IPS-20b (cell line): ENCODE results near the gene AK9.

ENCODE experiments used
- H3K27ac ChIP-seq: one replicate; pipeline ENCODE4 v1.5.1; 2013; ENCODE audit warnings: low read length
- H3K27me3 ChIP-seq: 2 replicates; pipeline ENCODE4 v1.6.1; 2013; ENCODE audit warnings: mild to moderate bottlenecking, low read length, inconsistent platforms; ENCODE audit not compliant: insufficient read depth
- H3K36me3 ChIP-seq: 2 replicates; pipeline ENCODE4 v1.6.1; 2013; ENCODE audit warnings: low read depth, mild to moderate bottlenecking, inconsistent platforms, low read length, moderate library complexity; ENCODE audit not compliant: insufficient read depth
- H3K4me1 ChIP-seq: 2 replicates; pipeline ENCODE4 v1.6.1; 2013; ENCODE audit warnings: mild to moderate bottlenecking, control low read depth, inconsistent platforms, low read length, moderate library complexity; ENCODE audit not compliant: insufficient read depth
- H3K4me3 ChIP-seq: 2 replicates; pipeline ENCODE4 v1.5.1; 2013; ENCODE audit warnings: mild to moderate bottlenecking, low read length, inconsistent platforms
- H3K9ac ChIP-seq: 2 replicates; pipeline ENCODE4 v1.6.1; 2013; ENCODE audit warnings: low read depth, mild to moderate bottlenecking, inconsistent platforms, low read length, moderate library complexity
- H3K9me3 ChIP-seq: 2 replicates; pipeline ENCODE4 v1.6.1; 2013; ENCODE audit warnings: mild to moderate bottlenecking, low read depth, low read length, inconsistent platforms; ENCODE audit not compliant: insufficient read depth

AK9 gene

GRCh38 chr6:109447087-109447486 lies 243.9 kb downstream of the AK9 start:
- peaks cover 58% of the 10 kb centered on the region for H3K36me3 ChIP-seq

GRCh38 chr6:109446541-109446940 lies 244.5 kb downstream of the AK9 start:
- Histone ChIP-seq H3K27me3 (no peaks in the 10 kb centered on the region), H3K36me3 (peaks cover 53% of the 10 kb centered on the region), H3K9me3 (no peaks in the 10 kb centered on the region), H3K4me3 (no peak overlapping the region), H3K27ac (no peak overlapping the region), H3K9ac (no peak overlapping the region), H3K4me1 (peaks cover 6% of the 10 kb centered on the region)

More at GRCh38 chr6:109447087-109447486, 243.9 kb downstream of the AK9 start:
- Histone ChIP-seq H3K27ac (no peak overlapping the region), H3K4me3 (no peak overlapping the region), H3K9me3 (no peaks in the 10 kb centered on the region), H3K27me3 (no peaks in the 10 kb centered on the region), H3K9ac (no peak overlapping the region), H3K4me1 (peaks cover under 1% of the 10 kb centered on the region; the same call in 1 of the 2 replicates)

DNA sequence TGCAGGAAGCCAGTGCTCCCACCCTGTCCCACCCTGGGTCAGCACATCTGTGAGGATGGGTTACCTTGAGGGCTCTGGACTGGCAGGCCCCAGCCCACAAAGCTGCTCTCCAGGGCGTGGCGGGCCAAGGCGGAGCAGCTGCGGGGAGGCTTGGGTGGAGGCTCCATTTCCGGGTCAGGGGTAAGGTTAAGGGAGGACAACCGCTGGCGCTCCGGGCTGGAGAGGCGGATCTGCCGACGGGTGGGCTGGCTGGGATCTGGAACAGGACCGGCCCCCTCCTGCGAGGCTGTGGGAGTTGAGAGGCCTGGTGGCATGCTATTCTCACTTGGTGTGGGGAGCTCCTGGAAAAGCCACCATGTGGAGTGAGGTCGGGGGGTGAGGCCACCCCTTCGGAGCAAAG lies 244.9 kb downstream of the AK9 start:
- peaks cover 7% of the 10 kb centered on the region for H3K4me1 ChIP-seq
- no peaks in the 10 kb centered on the region for H3K27me3 ChIP-seq
- H3K9ac ChIP-seq: no peak overlapping the region
- H3K27ac ChIP-seq: no peak overlapping the region
- H3K4me3 ChIP-seq: no peak overlapping the region
- H3K9me3 ChIP-seq: no peaks in the 10 kb centered on the region
- peaks cover 51% of the 10 kb centered on the region for H3K36me3 ChIP-seq

GRCh38 chr6:109445382-109445781 lies 245.6 kb downstream of the AK9 start:
- Histone ChIP-seq H3K36me3 (peaks cover 45% of the 10 kb centered on the region), H3K27me3 (no peaks in the 10 kb centered on the region), H3K9ac (no peak overlapping the region), H3K27ac (no peak overlapping the region), H3K4me3 (no peak overlapping the region), H3K9me3 (no peaks in the 10 kb centered on the region), H3K4me1 (peaks cover 7% of the 10 kb centered on the region)

DNA sequence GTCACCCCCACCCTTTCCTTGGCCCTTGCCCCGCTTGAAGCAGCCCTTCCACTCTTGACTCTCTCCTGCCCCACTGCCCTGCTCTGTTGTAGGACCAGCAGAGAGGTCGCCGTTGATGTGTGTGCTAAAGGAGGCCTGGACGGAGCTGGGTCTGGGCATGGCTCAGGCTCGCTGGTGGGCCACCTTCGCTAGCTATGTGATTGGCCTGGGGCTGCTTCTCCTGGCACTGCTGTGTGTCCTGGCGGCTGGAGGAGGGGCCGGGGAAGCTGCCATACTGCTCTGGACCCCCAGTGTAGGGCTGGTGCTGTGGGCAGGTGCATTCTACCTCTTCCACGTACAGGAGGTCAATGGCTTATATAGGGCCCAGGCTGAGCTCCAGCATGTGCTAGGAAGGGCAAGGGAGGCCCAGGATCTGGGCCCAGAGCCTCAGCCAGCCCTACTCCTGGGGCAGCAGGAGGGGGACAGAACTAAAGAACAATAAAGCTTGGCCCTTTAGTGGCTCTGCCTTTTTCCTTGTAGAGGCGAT lies 247.5 kb downstream of the AK9 start:
- peaks cover 44% of the 10 kb centered on the region for H3K36me3 ChIP-seq
- peaks cover 12% of the 10 kb centered on the region for H3K27me3 ChIP-seq
- H3K4me3 ChIP-seq: no peak overlapping the region
- H3K9me3 ChIP-seq: no peaks in the 10 kb centered on the region
- peaks cover 7% of the 10 kb centered on the region for H3K4me1 ChIP-seq
- no peak overlapping the region for H3K27ac ChIP-seq
- H3K9ac ChIP-seq: no peak overlapping the region
